Kasumi-1 (cell line): ENCODE measurements around the gene CFAP251.
A peak's percentile ranks its signal among the peaks of the same experiment; 100 is the strongest.
"Not testable (repeated sequence)": the region's sequence is repeated elsewhere in the genome, so short reads cannot be mapped to it uniquely, and the experiment has no call there.

ENCODE experiments used
- DNase-seq, 2 experiments: peaks; one replicate each; lab custom pipeline; 2025; lab: John Stamatoyannopoulos, UW

The CFAP251 gene

GRCh38 chr12:122024132-122024785, 105.9 kb downstream of the CFAP251 start:
- no peak for DNase-seq

DNA sequence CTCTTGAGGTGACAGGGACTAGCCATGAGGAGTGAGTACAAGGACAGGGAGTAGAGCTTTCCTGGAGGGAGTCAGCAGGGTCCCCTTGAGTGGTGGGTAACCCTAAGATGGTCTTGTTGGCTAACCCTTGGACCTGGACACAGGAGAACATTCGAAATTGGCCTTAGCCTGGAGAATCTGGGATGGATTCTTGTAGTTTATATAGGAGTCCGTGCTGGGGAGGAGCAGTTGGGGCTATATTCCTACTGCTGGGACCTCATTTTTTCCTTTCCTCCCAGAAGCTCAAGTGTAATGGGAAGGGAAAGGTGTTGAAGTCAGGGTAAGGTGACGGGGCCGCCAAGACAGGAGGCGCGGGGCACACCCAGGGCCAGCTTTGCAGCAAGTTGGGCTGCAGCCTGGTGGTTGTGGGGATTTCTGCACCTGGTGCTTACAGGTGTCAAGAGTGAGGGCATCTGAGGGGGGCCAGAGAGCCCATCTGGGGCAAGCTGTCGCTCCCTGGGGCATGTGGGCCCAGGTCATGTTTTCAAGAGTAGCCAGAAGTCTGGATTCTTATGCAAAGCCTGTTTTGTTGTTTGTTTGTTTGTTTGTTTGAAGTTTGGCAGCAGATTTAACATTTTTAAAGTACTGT, 108.4 kb downstream of the CFAP251 start:
- no peak for DNase-seq

GRCh38 chr12:122028165-122028904, 109.9 kb downstream of the CFAP251 start:
- DNase-seq = no peak

GRCh38 chr12:122028905-122029560, 110.6 kb downstream of the CFAP251 start:
- DNase-seq = no peak

DNA sequence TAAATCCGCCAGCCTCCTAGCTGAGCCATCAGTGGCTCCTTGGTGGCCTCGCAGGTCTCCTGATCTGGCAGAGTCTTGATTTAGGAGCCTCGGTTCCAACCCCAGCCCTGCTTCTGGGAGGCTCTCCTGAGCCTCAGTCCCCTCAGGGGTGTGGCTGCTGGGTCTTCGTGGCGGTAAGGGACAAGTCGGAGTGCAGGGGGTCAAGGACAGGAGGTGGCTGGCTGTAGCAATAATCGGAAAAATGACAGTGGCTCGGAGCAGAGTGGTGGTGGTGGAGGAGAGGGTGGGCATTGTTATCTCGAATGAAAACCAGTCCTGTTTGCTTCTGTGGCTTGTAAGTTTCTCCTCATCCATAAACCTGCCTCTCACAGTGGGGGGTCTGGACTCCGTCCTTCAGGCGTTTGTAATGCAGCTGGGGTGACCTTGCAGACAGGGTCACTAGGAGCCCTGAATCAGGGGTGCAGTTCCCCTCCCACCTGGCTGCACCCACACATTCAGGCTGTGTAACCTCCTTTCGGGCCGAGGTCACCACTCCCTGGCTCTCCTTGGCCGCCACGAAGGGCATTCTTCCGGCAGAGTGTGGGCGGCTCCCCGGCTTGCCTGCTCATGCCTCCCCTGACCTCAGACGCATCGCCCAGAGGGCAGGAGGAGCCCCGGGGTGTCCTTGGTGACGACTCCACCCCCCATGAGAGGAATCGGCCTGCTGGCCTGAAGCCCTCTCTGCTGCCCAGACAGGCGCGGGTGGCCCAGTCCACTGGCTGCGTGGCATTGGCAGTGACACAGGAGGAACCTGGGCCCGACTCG, 111.4 kb downstream of the CFAP251 start:
- no peak for DNase-seq

DNA sequence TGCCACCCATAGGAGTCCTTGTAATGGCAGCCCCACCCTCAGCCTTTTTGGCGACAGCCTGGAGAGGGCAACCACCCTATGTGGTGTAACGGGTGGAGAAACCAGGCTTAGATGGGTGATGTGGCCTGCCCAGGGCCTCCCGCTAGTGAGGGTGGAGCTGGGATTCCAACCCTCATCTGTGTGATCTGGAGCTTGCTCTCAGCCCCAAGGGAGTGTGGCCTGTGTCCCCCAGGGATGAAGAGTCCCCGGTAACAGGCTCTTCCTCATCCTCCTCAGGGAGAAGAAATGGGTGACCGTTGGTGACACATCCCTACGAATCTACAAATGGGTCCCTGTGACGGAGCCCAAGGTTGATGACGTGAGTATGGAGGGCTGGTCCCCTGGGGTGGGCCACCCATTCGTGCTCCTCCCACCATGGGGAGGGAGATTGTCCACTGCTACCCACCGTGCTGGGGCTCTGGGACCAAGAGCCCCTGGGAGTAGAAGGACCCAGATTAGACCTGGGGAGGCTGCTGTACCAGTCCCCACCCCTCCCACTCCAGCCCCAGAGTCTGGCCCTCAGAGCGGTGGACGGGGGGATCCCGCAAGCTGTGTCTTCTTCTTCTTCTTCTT, 112.1 kb downstream of the CFAP251 start:
- DNase-seq = no peak

GRCh38 chr12:122031342-122032216, 113.2 kb downstream of the CFAP251 start:
- DNase-seq = peak; percentile 41 to 45

DNA sequence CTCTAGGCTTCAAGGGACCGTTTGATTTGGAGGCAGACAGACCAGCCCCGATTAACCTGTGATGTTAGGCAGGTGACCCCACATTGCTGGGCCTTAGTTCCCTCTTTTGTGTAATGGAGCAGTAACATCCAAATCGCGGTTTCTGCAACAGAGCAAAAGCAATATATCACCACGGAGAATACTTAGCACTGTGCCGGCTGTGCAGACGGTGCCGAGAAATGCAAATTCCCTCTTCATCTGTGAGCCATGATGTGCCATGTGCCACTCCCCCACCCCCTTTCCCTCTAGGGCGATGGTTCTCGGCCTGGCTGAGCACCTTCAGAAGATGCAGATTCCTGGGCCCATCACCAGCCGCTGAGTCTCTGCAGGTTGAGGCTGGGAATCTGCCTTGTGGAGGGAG, 114.2 kb downstream of the CFAP251 start:
- no peak for DNase-seq

DNA sequence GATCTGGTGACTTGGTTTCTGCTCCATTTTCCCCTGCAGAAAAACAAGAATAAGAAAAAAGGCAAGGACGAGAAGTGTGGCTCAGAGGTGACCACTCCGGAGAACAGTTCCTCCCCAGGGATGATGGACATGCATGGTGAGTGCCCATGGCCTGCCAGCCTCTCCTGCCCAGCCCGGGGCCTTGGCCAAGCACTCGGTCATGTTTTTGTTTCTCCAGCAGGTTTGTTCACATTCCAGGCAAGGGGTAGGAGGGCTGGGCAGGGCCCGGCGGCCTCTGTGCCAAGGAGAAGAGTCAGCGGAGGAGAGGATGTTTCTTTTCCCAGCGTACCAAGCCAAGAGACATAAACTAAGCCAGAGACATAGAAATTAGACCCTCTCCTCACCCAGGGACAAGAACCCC, 116.9 kb downstream of the CFAP251 start:
- no peak for DNase-seq

DNA sequence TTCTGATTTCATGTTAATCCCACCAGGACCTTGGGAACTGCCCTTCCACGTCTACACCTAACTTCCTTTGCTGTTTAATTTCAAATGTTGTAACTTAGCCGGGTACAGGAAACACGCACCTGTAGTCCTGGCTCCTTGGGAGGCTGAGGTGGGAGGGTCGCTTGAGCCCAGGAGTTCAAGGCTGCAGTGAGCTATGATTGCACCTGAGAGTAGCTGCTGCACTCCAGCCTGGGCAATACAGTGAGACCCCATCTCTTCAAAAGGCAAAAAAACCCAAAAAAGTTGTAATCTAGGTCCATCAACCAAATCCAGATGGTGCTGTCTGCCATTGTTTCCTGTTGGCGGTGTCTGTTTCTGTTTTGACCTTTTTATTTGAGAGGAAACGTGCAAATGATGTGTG, 117.8 kb downstream of the CFAP251 start:
- no peak for DNase-seq

- no peak for DNase-seq
These were observed 122.4 kb downstream of the CFAP251 start for GRCh38 chr12:122040579-122041386.

DNA sequence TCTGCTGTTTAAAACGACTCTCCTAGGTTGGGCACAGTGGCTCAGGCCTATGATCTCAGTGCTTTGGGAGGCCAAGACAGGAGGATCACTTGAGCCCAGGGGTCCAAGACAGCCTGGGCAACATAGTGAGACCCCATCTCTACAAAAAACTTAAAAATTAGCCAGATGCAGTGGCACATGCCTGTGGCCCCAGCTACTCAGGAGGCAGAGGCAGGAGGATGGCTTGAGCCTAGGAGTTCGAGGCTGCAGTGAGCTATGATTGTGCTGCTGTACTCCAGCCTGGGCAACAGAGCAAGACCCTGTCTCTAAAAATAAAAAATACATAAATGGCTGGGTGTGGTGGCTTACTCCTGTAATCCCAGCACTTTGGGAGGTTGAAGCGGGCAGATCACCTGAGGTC, 123.1 kb downstream of the CFAP251 start:
- DNase-seq = not testable (repeated sequence)

- DNase-seq = no peak
These were observed 124.5 kb downstream of the CFAP251 start for GRCh38 chr12:122042910-122043309.

- DNase-seq = no peak
These were observed 125.1 kb downstream of the CFAP251 start for GRCh38 chr12:122043476-122043875.

- DNase-seq = no peak
These were observed 126.9 kb downstream of the CFAP251 start for GRCh38 chr12:122045262-122045661.

GRCh38 chr12:122046145-122046544, 127.8 kb downstream of the CFAP251 start:
- DNase-seq = no peak

GRCh38 chr12:122048151-122048550, 129.8 kb downstream of the CFAP251 start:
- no peak for DNase-seq

- no peak for DNase-seq
These were observed 131.4 kb downstream of the CFAP251 start for GRCh38 chr12:122049827-122050226.

- DNase-seq = no peak
These were observed 132.3 kb downstream of the CFAP251 start for GRCh38 chr12:122050706-122051105.
